Neural progenitor cell (in vitro differentiated cells): Measurements from ENCODE around the gene FBF1.

Experiments
- EZH2 ChIP-seq: fragments of 200-600 bp; sonication (generic); IDR thresholded peaks from 2 replicates; pipeline ENCODE4 v1.6.1; 2017; ENCODE audit warnings: antibody characterized with exemption, mild to moderate bottlenecking, moderate library complexity
- EZH2phosphoT487 ChIP-seq: fragments of 200-600 bp; sonication (generic); IDR thresholded peaks from 2 replicates; pipeline ENCODE4 v1.6.1; 2017; ENCODE audit warnings: antibody characterized with exemption
- TF ChIP-seq, protein P1 (sequence below): fragments of 200-600 bp; sonication (generic); IDR thresholded peaks from 2 replicates; pipeline ENCODE4 v1.5.1; 2017; ENCODE audit warnings: antibody characterized with exemption, mild to moderate bottlenecking

DNA sequence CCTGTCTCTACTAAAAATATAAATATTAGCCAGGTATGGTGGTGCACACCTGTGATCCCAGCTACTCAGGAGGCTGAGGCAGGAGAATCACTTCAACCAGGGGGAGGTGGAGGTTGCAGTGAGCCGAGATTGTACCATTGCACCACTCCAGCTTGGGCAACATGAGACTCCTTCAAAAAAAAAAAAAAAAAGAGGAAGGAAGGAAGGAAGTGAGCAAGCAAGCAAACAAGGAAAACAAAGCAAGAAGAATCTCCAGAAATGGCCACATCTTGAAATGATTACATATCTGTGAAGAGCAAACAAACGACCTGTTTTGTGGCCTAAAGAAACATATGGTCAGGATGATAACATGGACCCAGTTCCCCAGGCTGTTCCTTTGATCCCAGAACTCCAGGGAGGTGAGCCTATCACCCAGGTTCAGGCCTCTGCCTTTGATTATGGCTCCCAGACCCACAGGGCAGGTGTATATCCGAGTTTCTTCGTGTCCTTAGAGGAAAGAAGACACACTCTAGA lies 29.2 kb upstream of the FBF1 start:
- TF ChIP-seq, protein P1, sequence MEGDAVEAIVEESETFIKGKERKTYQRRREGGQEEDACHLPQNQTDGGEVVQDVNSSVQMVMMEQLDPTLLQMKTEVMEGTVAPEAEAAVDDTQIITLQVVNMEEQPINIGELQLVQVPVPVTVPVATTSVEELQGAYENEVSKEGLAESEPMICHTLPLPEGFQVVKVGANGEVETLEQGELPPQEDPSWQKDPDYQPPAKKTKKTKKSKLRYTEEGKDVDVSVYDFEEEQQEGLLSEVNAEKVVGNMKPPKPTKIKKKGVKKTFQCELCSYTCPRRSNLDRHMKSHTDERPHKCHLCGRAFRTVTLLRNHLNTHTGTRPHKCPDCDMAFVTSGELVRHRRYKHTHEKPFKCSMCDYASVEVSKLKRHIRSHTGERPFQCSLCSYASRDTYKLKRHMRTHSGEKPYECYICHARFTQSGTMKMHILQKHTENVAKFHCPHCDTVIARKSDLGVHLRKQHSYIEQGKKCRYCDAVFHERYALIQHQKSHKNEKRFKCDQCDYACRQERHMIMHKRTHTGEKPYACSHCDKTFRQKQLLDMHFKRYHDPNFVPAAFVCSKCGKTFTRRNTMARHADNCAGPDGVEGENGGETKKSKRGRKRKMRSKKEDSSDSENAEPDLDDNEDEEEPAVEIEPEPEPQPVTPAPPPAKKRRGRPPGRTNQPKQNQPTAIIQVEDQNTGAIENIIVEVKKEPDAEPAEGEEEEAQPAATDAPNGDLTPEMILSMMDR = no peak
- TF ChIP-seq EZH2phosphoT487 (no peak), EZH2 (no peak)
